ENCODE results near the gene PRKCI.
"Not testable (repeated sequence)": the region's sequence is repeated elsewhere in the genome, so short reads cannot be mapped to it uniquely, and the experiment has no call there.

PRKCI gene

DNA sequence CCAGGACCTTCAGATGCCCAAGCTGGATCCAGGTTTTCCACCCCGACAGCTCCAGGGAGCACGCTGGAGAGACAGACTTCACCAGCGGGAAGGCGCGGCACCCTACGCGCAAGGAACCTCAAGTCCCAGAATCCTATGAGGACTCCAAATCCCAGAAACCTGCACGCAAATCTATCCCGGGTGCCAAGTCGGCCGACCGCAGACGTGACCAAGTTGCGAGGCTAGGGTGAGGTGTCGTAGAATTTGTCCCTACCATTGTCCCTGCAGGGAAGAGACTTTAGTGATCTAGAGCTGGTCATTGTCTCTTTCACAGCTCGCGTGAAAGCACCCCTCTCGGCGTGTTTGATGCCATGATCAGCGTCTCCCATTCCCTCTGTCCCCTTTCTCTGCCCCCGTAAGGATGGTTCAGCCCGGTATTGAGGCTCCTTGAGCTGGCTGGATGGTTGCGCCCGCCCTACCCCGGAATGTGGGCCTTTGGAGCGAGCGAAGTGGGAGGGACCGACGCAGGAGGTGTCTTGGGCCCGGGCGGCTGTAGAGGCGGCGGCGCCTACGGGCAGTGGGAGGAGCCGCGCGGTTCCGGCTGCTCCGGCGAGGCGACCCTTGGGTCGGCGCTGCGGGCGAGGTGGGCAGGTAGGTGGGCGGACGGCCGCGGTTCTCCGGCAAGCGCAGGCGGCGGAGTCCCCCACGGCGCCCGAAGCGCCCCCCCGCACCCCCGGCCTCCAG is at the start of gene PRKCI:
Gene PRKCI (plus strand): TSS at position 501 of the 723 bp plus-strand sequence. CDS start 246 bp downstream, outside the sequence.
- Histone ChIP-seq H3K27me3 (ENCODE audit: control insufficient read depth, insufficient read depth, low read length) (no peaks in the 10 kb centered on the region), H3K4me1 (ENCODE audit: control insufficient read depth, insufficient read depth, low read length) (peaks cover 17% of the 10 kb centered on the region), H3K4me3 (ENCODE audit: low read depth, low read length) (peak within 1 kb of the TSS; percentile 99), H3K9me3 (ENCODE audit: control insufficient read depth, insufficient read depth, low read length) (no peaks in the 10 kb centered on the region), H3K9ac (ENCODE audit: low read depth, low read length) (peak within 1 kb of the TSS; percentile 100), H3K36me3 (ENCODE audit: control insufficient read depth, insufficient read depth, low read length) (no peaks in the 10 kb centered on the region), H3K27ac (ENCODE audit: low read depth, low read length) (peak within 1 kb of the TSS; percentile 90)

DNA sequence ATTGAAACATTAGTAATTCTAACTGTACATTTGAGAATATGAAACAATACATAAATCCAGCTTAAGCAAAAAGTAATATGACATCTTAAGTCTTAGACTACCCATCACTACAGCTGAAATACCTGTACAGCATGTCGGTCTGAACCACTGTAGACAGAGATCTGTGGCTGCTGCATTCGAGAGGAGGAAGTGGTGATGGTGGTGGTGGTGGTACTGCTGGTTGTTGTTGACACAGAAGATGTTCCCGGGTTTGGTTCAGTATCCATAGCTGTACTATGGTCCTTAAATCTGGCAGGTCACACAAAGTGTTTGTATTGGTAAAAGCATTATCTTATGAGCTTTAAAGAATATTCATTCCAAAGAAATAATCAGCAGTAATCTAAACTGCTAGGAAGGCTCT is 43.6 kb upstream of the PRKCI start:
- H3K9ac ChIP-seq (ENCODE audit: low read depth, low read length): no peak overlapping the region
- H3K9me3 ChIP-seq (ENCODE audit: control insufficient read depth, insufficient read depth, low read length): no peaks in the 10 kb centered on the region
- H3K4me3 ChIP-seq (ENCODE audit: low read depth, low read length): no peak overlapping the region
- H3K4me1 ChIP-seq (ENCODE audit: control insufficient read depth, insufficient read depth, low read length): peaks cover 13% of the 10 kb centered on the region
- no peak overlapping the region for H3K27ac ChIP-seq (ENCODE audit: low read depth, low read length)
- H3K27me3 ChIP-seq (ENCODE audit: control insufficient read depth, insufficient read depth, low read length): no peaks in the 10 kb centered on the region
- peaks cover 50% of the 10 kb centered on the region for H3K36me3 ChIP-seq (ENCODE audit: control insufficient read depth, insufficient read depth, low read length)

DNA sequence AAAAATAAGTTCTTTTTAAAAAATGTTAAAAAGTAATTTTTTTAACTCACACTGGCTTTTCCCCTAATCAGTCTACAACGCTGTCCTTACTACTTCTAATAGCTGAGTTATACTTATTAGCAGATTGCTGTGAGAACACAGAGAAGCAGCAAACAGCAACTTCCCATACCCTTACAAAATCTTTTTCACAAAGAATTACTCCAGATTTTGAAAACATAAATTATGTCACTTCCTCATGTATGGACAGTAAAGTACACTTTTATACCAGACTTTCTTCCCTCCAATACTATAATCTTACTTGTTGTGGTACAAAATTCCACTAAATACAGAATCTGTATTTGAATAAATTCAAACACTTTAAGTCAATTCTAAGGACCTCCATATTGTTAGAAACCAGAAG is 42.8 kb upstream of the PRKCI start:
- Histone ChIP-seq H3K36me3 (ENCODE audit: control insufficient read depth, insufficient read depth, low read length) (peaks cover 43% of the 10 kb centered on the region), H3K9ac (ENCODE audit: low read depth, low read length) (0 out of 2 replicates have a peak overlapping the region, but pooled peaks have one; percentile 14), H3K27ac (ENCODE audit: low read depth, low read length) (no peak overlapping the region), H3K9me3 (ENCODE audit: control insufficient read depth, insufficient read depth, low read length) (no peaks in the 10 kb centered on the region), H3K4me3 (ENCODE audit: low read depth, low read length) (peak overlapping the region; percentile 100; the same call in 1 of the 2 replicates), H3K4me1 (ENCODE audit: control insufficient read depth, insufficient read depth, low read length) (peaks cover 13% of the 10 kb centered on the region), H3K27me3 (ENCODE audit: control insufficient read depth, insufficient read depth, low read length) (no peaks in the 10 kb centered on the region)

DNA sequence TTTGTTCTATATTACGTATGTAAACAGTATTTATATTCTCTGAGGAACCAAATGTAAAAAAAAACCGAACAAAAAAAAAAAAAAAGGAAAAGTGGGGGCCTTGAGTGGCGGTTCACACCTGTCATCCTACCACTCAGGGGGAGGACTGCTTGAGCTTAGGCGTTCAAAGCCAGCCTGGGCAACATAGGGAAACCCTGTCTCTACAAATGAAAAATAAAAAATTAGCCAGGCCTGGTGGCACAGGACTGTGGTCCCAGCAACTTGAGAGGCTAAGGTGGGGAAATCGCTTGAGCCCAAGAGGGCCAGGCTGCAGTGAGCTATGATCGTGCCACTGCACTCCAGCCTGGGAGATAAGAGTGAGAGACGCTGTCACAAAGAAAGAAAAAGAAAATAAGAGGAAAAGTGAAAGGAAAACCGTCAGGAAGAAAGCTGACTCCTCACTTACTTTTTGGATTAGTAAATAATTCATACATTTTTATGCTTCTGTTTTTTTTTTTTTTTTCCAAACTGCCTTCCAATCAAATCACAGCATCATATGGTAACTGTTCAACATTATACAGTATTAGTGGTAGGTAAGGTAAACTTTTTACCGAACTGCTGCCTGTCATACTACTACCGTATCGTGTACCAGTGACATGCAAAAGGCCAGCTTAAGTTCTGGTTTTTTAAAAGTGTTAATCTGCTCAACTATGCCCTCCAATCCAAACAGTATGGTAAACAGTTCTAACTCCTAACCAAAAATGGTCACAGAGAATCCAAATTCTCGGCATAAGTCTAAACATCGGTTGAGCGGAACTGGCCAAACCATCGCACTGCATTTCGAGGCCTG is 41.9 kb upstream of the PRKCI start:
- Histone ChIP-seq H3K4me1 (ENCODE audit: control insufficient read depth, insufficient read depth, low read length) (peaks cover 13% of the 10 kb centered on the region), H3K27ac (ENCODE audit: low read depth, low read length) (peak overlapping the region; percentile 76), H3K36me3 (ENCODE audit: control insufficient read depth, insufficient read depth, low read length) (peaks cover 35% of the 10 kb centered on the region), H3K27me3 (ENCODE audit: control insufficient read depth, insufficient read depth, low read length) (no peaks in the 10 kb centered on the region), H3K9ac (ENCODE audit: low read depth, low read length) (peak overlapping the region; percentile 93), H3K9me3 (ENCODE audit: control insufficient read depth, insufficient read depth, low read length) (no peaks in the 10 kb centered on the region), H3K4me3 (ENCODE audit: low read depth, low read length) (peak overlapping the region; percentile 100)

DNA sequence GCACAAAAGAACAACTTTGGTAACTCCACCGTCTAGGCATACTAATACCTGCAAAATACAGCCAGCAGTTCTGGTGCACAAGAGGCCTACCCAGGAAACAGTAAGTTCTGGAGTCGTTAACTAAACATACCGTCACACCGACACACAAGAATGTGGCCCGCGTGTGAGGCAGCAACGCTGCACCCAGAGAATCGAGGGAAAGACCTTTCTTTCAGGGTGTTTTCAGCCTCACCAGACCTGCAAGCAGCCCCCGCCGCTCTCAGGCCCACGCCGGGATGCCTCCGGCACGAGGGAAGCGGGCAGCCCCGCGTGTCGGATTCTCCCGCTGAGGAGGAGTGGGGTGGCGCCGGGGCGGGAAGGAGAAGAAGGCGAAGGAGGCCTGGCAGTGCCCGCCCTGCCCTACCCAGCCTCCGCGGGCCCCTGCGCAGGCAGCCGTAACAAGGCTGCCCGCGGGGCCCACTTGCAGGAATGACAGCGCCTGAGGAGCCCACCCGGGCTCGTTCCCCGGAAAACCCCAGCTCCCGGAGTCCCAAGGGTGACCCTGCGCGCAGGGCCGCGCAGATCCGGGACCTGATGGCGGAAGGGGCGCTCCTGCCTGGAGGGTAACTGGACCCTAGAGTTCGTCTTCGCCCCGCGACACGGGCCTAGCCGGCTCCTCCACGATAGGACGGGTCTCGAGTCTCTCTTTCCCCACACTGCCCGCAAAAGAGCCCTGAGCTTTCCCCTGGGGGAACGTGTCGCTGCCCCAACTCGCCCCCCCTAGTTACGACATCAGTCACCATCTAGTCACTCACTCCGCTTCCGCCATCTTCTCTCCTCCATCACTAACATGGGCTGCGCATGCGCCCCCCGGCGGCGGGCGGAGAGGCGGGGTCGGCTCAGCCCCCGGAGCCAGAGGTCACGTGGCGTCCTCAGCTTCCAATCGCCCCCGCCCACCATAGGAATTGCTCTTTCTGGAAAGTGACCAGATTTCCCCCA is 41.0 kb upstream of the PRKCI start, which contains the start of gene PHC3:
Gene PHC3 (minus strand): TSS at position 826 of the 978 bp plus-strand sequence. CDS start 18 bp downstream, at position 808.
- Histone ChIP-seq H3K4me1 (ENCODE audit: control insufficient read depth, insufficient read depth, low read length) (peaks cover 13% of the 10 kb centered on the region), H3K27ac (ENCODE audit: low read depth, low read length) (peak within 1 kb of the TSS; percentile 76), H3K9me3 (ENCODE audit: control insufficient read depth, insufficient read depth, low read length) (no peaks in the 10 kb centered on the region), H3K4me3 (ENCODE audit: low read depth, low read length) (peak within 1 kb of the TSS; percentile 100), H3K9ac (ENCODE audit: low read depth, low read length) (peak within 1 kb of the TSS; percentile 93), H3K36me3 (ENCODE audit: control insufficient read depth, insufficient read depth, low read length) (peaks cover 28% of the 10 kb centered on the region), H3K27me3 (ENCODE audit: control insufficient read depth, insufficient read depth, low read length) (no peaks in the 10 kb centered on the region)

DNA sequence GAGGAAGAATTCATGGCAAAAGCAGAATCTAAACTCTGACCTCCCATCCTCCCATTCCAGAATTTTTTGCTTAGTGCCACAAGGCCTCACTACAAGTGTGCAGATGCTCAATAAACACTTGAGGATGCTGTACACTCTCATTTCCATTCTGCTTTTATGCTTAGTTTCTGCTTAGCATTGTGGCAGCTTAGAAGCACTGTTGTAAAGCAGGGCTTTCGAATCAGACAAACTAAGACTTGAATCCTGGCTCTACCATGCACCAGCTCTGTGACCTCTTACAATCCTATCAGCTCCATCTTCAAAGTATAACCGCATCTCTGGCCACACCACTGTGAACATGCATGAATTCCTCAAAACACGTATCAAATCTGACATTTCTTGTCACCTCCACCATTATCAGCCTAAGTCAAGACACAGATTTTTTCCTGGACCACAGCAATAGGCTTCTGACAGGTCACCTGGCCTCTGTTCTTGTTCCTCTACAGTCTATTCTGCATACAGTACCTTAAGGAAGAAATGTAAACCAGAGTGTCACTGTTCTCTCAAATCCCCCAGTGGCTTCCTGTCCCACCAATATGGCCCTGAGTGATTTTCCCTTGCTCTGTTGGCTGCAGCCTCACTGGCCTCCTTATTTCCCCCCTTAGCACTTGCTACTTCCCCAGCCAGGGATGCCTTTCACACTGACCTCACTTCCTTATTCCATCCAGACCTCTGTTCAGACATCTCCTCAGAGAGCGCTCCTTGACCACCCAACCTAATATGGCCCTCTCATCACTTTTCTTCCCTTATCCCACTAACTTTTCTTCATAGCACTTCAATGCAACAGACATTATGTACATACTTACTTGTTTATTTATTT is 32.6 kb upstream of the PRKCI start:
- Histone ChIP-seq H3K4me3 (ENCODE audit: low read depth, low read length) (no peak overlapping the region), H3K9ac (ENCODE audit: low read depth, low read length) (no peak overlapping the region)

DNA sequence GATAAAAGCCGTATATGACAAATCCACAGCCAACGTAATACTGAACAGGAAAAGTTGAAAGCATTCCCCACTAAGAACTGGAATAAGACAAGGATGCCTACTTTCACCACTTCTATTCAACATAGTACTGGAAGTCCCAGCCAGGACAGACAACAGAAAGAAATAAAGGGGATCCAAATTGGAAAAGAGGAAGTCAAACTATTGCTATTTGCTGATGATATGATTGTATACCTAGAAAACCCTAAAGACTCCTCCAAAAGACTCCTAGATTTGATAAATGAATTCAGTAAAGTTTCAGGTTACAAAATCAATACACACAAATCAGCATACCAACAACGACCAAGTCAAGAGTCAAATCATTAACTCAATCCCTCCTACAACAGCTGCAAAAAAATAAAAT is 26.5 kb upstream of the PRKCI start:
- H3K9me3 ChIP-seq (ENCODE audit: control insufficient read depth, insufficient read depth, low read length): not testable (repeated sequence)

More for the DNA sequence above, 32.6 kb upstream of the PRKCI start:
- Histone ChIP-seq H3K9me3 (ENCODE audit: control insufficient read depth, insufficient read depth, low read length) (no peaks in the 10 kb centered on the region), H3K27ac (ENCODE audit: low read depth, low read length) (no peak overlapping the region), H3K27me3 (ENCODE audit: control insufficient read depth, insufficient read depth, low read length) (no peaks in the 10 kb centered on the region), H3K4me1 (ENCODE audit: control insufficient read depth, insufficient read depth, low read length) (no peaks in the 10 kb centered on the region), H3K36me3 (ENCODE audit: control insufficient read depth, insufficient read depth, low read length) (no peaks in the 10 kb centered on the region)

DNA sequence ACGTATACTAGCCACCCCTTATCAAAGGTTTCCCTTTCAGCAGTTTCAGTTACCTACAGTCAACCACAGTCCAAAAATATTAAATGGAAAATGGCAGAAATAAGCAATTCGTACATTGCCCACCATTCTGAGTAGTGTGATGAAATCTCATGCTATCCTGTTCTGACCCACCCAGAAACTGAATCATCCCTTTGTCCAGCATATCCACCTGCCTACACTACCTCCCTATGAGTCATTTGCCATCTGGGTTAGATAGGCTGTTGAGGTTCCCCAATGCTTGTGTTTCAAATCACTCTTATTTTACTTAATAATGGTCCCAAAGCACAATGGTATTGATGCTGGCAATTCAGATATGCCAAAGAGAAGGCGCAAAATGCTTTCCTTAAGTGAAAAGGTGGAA is 25.4 kb upstream of the PRKCI start:
- H3K9me3 ChIP-seq (ENCODE audit: control insufficient read depth, insufficient read depth, low read length): no peaks in the 10 kb centered on the region
- H3K27ac ChIP-seq (ENCODE audit: low read depth, low read length): no peak overlapping the region
- no peak overlapping the region for H3K4me3 ChIP-seq (ENCODE audit: low read depth, low read length)
- H3K36me3 ChIP-seq (ENCODE audit: control insufficient read depth, insufficient read depth, low read length): no peaks in the 10 kb centered on the region
- no peaks in the 10 kb centered on the region for H3K27me3 ChIP-seq (ENCODE audit: control insufficient read depth, insufficient read depth, low read length)
- H3K4me1 ChIP-seq (ENCODE audit: control insufficient read depth, insufficient read depth, low read length): peaks cover 9% of the 10 kb centered on the region
- no peak overlapping the region for H3K9ac ChIP-seq (ENCODE audit: low read depth, low read length)

More for the DNA sequence above, 26.5 kb upstream of the PRKCI start:
- H3K36me3 ChIP-seq (ENCODE audit: control insufficient read depth, insufficient read depth, low read length); H3K27me3 ChIP-seq (ENCODE audit: control insufficient read depth, insufficient read depth, low read length); H3K9ac ChIP-seq (ENCODE audit: low read depth, low read length); H3K27ac ChIP-seq (ENCODE audit: low read depth, low read length); H3K4me3 ChIP-seq (ENCODE audit: low read depth, low read length); H3K4me1 ChIP-seq (ENCODE audit: control insufficient read depth, insufficient read depth, low read length): not testable (repeated sequence)

DNA sequence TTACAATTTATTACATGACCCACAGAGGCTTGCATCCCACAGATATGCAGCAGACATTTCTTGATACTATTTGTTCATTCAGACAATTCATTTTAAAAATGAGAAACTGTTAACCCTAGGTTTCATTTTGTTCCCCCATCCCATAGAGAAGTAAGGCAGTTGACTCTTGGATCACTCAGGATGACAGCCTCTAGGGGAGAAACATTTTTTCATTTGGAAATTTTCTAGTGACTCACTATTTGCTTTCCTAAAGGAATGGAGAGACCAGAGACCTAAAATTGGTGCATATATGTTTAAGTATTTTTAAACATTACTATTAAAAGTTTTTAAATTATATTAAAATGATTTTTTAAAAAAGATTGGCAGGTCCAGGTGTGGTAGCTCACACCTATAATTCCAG is 21.2 kb upstream of the PRKCI start:
- Histone ChIP-seq H3K27me3 (ENCODE audit: control insufficient read depth, insufficient read depth, low read length) (no peaks in the 10 kb centered on the region), H3K4me3 (ENCODE audit: low read depth, low read length) (no peak overlapping the region), H3K27ac (ENCODE audit: low read depth, low read length) (no peak overlapping the region), H3K9me3 (ENCODE audit: control insufficient read depth, insufficient read depth, low read length) (no peaks in the 10 kb centered on the region), H3K9ac (ENCODE audit: low read depth, low read length) (no peak overlapping the region), H3K4me1 (ENCODE audit: control insufficient read depth, insufficient read depth, low read length) (peaks cover 9% of the 10 kb centered on the region), H3K36me3 (ENCODE audit: control insufficient read depth, insufficient read depth, low read length) (no peaks in the 10 kb centered on the region)

DNA sequence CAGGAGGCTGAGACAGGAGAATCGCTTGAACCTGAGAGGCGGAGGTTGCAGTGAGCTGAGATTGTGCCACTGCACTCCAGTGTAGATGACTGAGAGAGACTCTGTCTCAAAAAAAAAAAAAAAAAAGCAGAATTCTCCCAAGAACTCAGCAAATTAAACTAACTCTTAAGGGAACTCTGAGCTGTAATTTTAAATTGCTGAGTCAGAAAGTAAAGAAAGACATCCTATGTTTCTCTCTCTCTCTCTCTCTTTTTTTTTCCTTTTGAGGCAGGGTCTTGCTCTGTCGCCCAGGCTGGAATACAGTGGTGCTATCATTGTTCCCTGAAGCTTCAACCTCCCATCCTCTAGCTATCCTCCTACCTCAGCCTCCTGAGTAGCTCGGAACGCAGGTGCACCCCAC is 20.7 kb upstream of the PRKCI start:
- Histone ChIP-seq H3K9me3 (ENCODE audit: control insufficient read depth, insufficient read depth, low read length) (no peaks in the 10 kb centered on the region), H3K9ac (ENCODE audit: low read depth, low read length) (no peak overlapping the region), H3K27me3 (ENCODE audit: control insufficient read depth, insufficient read depth, low read length) (no peaks in the 10 kb centered on the region), H3K4me3 (ENCODE audit: low read depth, low read length) (no peak overlapping the region), H3K27ac (ENCODE audit: low read depth, low read length) (no peak overlapping the region), H3K4me1 (ENCODE audit: control insufficient read depth, insufficient read depth, low read length) (peaks cover 9% of the 10 kb centered on the region), H3K36me3 (ENCODE audit: control insufficient read depth, insufficient read depth, low read length) (no peaks in the 10 kb centered on the region)
